A549 (cell line): ENCODE measurements around the gene NDUFB4. TPM values are rescaled to one million over a fixed set of nuclear protein-coding genes. Genes with fewer than 3 reads are reported as not detected.

Experiments used
- ATAC-seq, 2 experiments: fragments of 200-7000 bp in 1 of 2; fragments of >200 bp in 1 of 2; cut with Nextera tagmentation in 1 of 2; cut with Tn5 transposase in 1 of 2; 3 replicates each; pipeline versions ENCODE4 v1.8.0 to v1.9.1; 2018 to 2020; ENCODE audit warnings: mild to moderate bottlenecking in 1 of 2, moderate library complexity in 1 of 2
- CTCF ChIA-PET: fragments of 300-600 bp; sonication (Branson Sonifier 250); formaldehyde crosslinking; extraction: SDS; loops from one replicate; lab custom pipeline; 2021; ENCODE audit warnings: antibody characterized with exemption, inconsistent platforms; lab: Yijun Ruan, JAX
- POLR2A ChIA-PET: fragments of 350-600 bp; formaldehyde crosslinking; extraction: SDS; loops from one replicate; lab custom pipeline; 2021; ENCODE audit warnings: antibody characterized with exemption, inconsistent platforms; lab: Yijun Ruan, JAX
- DNase-seq, 2 experiments: peaks; one replicate each; pipeline versions ENCODE4 v3.0.0 to v3.0.0-alpha.2; 2011 to 2016; ENCODE audit warnings: low read depth in 1 of 2, low spot score in 1 of 2
- FAIRE-seq: peaks from 2 replicates; lab custom pipeline; 2011; peaks lifted over from hg19 to GRCh38; lab: Jason Lieb, UNC
- H3K27ac ChIP-seq, 2 experiments: fragments of >200 bp; sonication (Bioruptor Twin); formaldehyde crosslinking; 3 replicates each; pipeline ENCODE4 v1.5.1; 2016 to 2017
- H3K4me1 ChIP-seq: fragments of >200 bp; sonication (Bioruptor Twin); formaldehyde crosslinking; 3 replicates; pipeline ENCODE4 v1.6.1; 2016
- H3K4me2 ChIP-seq: fragments of >200 bp; sonication (Bioruptor Twin); formaldehyde crosslinking; 3 replicates; pipeline ENCODE4 v1.6.1; 2016
- H3K4me3 ChIP-seq: fragments of >200 bp; sonication (Bioruptor Twin); formaldehyde crosslinking; 3 replicates; pipeline ENCODE4 v1.5.1; 2016
- H3K9me3 ChIP-seq: fragments of >200 bp; sonication (Bioruptor Twin); formaldehyde crosslinking; 3 replicates; pipeline ENCODE4 v1.6.1; 2016
- BHLHE40 ChIP-seq: IDR thresholded peaks from 2 replicates; pipeline ENCODE4 v1.6.1; 2012; ENCODE audit warnings: low read depth, low read length, inconsistent platforms
- CBX2 ChIP-seq: fragments of 200-600 bp; sonication (generic); IDR thresholded peaks from 2 replicates; pipeline ENCODE4 v1.6.1; 2016; ENCODE audit warnings: low read depth, mild to moderate bottlenecking, borderline replicate concordance
- CHD2 ChIP-seq: fragments of 150-350 bp; IDR thresholded peaks from 2 replicates; pipeline ENCODE4 v1.6.1; 2014; ENCODE audit warnings: low read length; ENCODE audit not compliant: partially characterized antibody
- CHD4 ChIP-seq: fragments of 200-600 bp; sonication (generic); IDR thresholded peaks from 2 replicates; pipeline ENCODE4 v1.6.1; 2016; ENCODE audit warnings: antibody characterized with exemption, mild to moderate bottlenecking, borderline replicate concordance
- EHF ChIP-seq: fragments of 250-450 bp; sonication (Bioruptor Pico); IDR thresholded peaks from 2 replicates; pipeline ENCODE4 v1.5.0; 2020; ENCODE audit warnings: mild to moderate bottlenecking
- EHMT2 ChIP-seq: fragments of 200-600 bp; sonication (generic); IDR thresholded peaks from 2 replicates; pipeline ENCODE4 v1.6.1; 2016; ENCODE audit warnings: antibody characterized with exemption, low read depth, mild to moderate bottlenecking, moderate library complexity
- EP300 ChIP-seq, 2 experiments: fragments of >200 bp; sonication (Bioruptor Twin); formaldehyde crosslinking; IDR thresholded peaks; 2 replicates in 1 of 2; 3 replicates in 1 of 2; pipeline ENCODE4 v1.6.1; 2016 to 2017
- FOSB ChIP-seq: fragments of 250-450 bp; sonication (Bioruptor Pico); IDR thresholded peaks from 2 replicates; pipeline ENCODE4 v1.5.0; 2020; ENCODE audit warnings: mild to moderate bottlenecking, moderate library complexity
- FOXS1 ChIP-seq: fragments of 250-450 bp; sonication (Bioruptor Pico); IDR thresholded peaks from 2 replicates; pipeline ENCODE4 v1.5.0; 2020; ENCODE audit warnings: mild to moderate bottlenecking, moderate library complexity
- GATA3 ChIP-seq: IDR thresholded peaks from 2 replicates; pipeline ENCODE4 v1.6.1; 2012; ENCODE audit warnings: borderline replicate concordance
- HOXB5 ChIP-seq: fragments of 250-450 bp; sonication (Bioruptor Pico); IDR thresholded peaks from 2 replicates; pipeline ENCODE4 v1.5.0; 2020; ENCODE audit warnings: mild to moderate bottlenecking, moderate library complexity
- JUN ChIP-seq, 2 experiments: fragments of >200 bp; sonication (Bioruptor Twin); formaldehyde crosslinking; IDR thresholded peaks; 2 replicates in 1 of 2; 3 replicates in 1 of 2; pipeline ENCODE4 v1.6.1; 2016 to 2017
- MYC ChIP-seq: IDR thresholded peaks from 2 replicates; pipeline ENCODE4 v1.6.1; 2012; ENCODE audit warnings: mild to moderate bottlenecking, inconsistent platforms, low read length, improper control_type of control experiment, borderline replicate concordance
- PHF8 ChIP-seq: fragments of 200-600 bp; sonication (generic); IDR thresholded peaks from 2 replicates; pipeline ENCODE4 v1.6.1; 2016; ENCODE audit warnings: low read depth, mild to moderate bottlenecking, antibody characterized with exemption, moderate library complexity, borderline replicate concordance
- POLR2AphosphoS2 ChIP-seq: conservative IDR thresholded peaks from 2 replicates; pipeline ENCODE4 v1.6.1; 2012; ENCODE audit warnings: low read length, improper control_type of control experiment, inconsistent platforms
- RAD21 ChIP-seq, 2 experiments: fragments of >200 bp in 1 of 2; sonication (Bioruptor Twin) in 1 of 2; formaldehyde crosslinking in 1 of 2; IDR thresholded peaks in 1 of 2; conservative IDR thresholded peaks in 1 of 2; 2 replicates in 1 of 2; 3 replicates in 1 of 2; pipeline ENCODE4 v1.6.1; 2012 to 2018; ENCODE audit warnings: inconsistent platforms in 1 of 2
- TFCP2L1 ChIP-seq: fragments of 250-450 bp; sonication (Bioruptor Pico); IDR thresholded peaks from 2 replicates; pipeline ENCODE4 v1.5.0; 2021; ENCODE audit warnings: mild to moderate bottlenecking
- TP53 ChIP-seq: fragments of 250-450 bp; sonication (Bioruptor Pico); IDR thresholded peaks from 2 replicates; pipeline ENCODE4 v1.5.0; 2021; ENCODE audit warnings: mild to moderate bottlenecking, moderate library complexity
- WGBS: methylation state at CpG from one replicate; pipeline ENCODE4 v1.1.6; 2017; ENCODE audit errors: missing lambda C conversion rate; 5-methylcytosine and 5-hydroxymethylcytosine counted together
- polyA plus RNA-seq, 4 experiments: library from polyadenylated mRNA; depleted of rRNA in 3 of 4; stranded (reverse); fragments of >200 nt; fragmentation: RNase III in 1 of 4; extraction: RNeasy Plus Mini Kit Qiagen cat#74134 plus additional on column Dnase treatment in 1 of 4; gene quantifications; 2 replicates in 3 of 4; 3 replicates in 1 of 4; pipeline ENCODE4 v1.2.3, GENCODE V29; 2011 to 2017
- TF ChIP-seq, protein P1 (sequence below): fragments of 250-450 bp; sonication (Bioruptor Pico); IDR thresholded peaks from 2 replicates; pipeline ENCODE4 v1.5.0; 2021; ENCODE audit warnings: mild to moderate bottlenecking, moderate library complexity, borderline replicate concordance
- TF ChIP-seq, protein P2 (sequence below): fragments of >200 bp; sonication (Bioruptor Twin); formaldehyde crosslinking; IDR thresholded peaks from 3 replicates; pipeline ENCODE4 v1.5.1; 2016
- TF ChIP-seq, protein P3 (sequence below): IDR thresholded peaks from 2 replicates; pipeline ENCODE4 v1.6.1; 2012; ENCODE audit warnings: low read depth, borderline replicate concordance
- TF ChIP-seq, protein P4 (sequence below): IDR thresholded peaks from 2 replicates; pipeline ENCODE4 v1.6.1; 2012
- TF ChIP-seq, protein P5 (sequence below): fragments of >200 bp; sonication (Bioruptor Twin); formaldehyde crosslinking; IDR thresholded peaks from 2 replicates; pipeline ENCODE4 v1.6.1; 2016
- TF ChIP-seq, protein P6 (sequence below): IDR thresholded peaks from 2 replicates; pipeline ENCODE4 v1.6.1; 2012

NDUFB4 gene
- polyA plus RNA-seq, 2 of the 4 experiments (the other 2 are of a cell fraction) = 239 to 686 TPM

DNA sequence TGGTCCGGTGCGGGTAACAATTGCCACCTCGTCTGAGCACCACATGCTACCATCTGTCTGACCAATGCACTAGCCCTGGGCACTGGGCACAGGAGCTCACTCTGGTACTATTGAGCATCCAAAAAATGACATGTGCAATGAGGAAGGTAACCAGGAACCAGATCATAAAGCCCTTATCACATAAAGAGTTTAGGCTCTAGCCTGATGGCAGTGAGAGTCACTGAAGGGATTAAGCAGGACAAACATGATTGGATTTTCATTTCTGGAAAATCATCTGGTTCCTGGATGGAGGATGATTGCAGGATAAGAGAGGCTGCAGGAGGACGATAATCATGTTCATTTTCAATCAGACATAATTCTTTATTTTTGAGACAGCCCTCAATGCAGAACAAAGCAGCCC lies 12.4 kb downstream of the NDUFB4 start:
- no peak overlapping the region for H3K4me2 ChIP-seq
- CTCF ChIA-PET = no interaction called here
- TF ChIP-seq RAD21 (conservative IDR thresholded peaks at IDR 0.05 in 1 of 2, IDR thresholded peaks at IDR 0.05 in 1 of 2) (no peak), POLR2AphosphoS2 (no peak), EHMT2 (no peak), BHLHE40 (no peak)
- TF ChIP-seq, all 56 proteins: peak for 0
- 66% methylated on average over 4 of the region's 4 CpGs for WGBS
- POLR2A ChIA-PET = no interaction called here
- no peaks in the 10 kb centered on the region for H3K4me1 ChIP-seq
- DNase-seq (no peak), FAIRE-seq (no peak), ATAC-seq (no peak)
- H3K4me3 ChIP-seq = no peak overlapping the region
- H3K27ac ChIP-seq = no peak overlapping the region
- no peaks in the 10 kb centered on the region for H3K9me3 ChIP-seq

DNA sequence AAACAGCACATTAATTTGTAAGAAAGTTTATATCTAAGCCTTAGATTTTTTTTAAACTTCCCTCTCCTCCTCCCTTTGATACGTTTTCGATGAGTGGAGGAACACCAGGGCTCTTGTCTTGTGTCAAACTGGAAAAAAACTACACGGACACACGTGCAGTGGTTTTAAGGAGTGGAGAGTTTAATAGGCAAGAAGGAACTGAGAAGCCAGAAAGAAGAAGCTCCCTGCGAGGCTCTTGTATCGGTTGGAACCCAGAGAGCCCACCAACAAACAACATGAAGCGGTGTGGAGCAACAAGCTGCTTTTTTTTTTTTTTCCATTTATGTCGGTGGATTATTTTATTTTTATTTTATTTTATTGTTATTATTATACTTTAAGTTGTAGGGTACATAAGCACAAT lies 18.6 kb downstream of the NDUFB4 start:
- FAIRE-seq (no peak), DNase-seq (no peak), ATAC-seq (no peak)
- Histone ChIP-seq H3K27ac (no peak overlapping the region), H3K4me1 (no peaks in the 10 kb centered on the region), H3K4me3 (no peak overlapping the region), H3K4me2 (no peak overlapping the region), H3K9me3 (no peaks in the 10 kb centered on the region)
- TF ChIP-seq, protein P1, sequence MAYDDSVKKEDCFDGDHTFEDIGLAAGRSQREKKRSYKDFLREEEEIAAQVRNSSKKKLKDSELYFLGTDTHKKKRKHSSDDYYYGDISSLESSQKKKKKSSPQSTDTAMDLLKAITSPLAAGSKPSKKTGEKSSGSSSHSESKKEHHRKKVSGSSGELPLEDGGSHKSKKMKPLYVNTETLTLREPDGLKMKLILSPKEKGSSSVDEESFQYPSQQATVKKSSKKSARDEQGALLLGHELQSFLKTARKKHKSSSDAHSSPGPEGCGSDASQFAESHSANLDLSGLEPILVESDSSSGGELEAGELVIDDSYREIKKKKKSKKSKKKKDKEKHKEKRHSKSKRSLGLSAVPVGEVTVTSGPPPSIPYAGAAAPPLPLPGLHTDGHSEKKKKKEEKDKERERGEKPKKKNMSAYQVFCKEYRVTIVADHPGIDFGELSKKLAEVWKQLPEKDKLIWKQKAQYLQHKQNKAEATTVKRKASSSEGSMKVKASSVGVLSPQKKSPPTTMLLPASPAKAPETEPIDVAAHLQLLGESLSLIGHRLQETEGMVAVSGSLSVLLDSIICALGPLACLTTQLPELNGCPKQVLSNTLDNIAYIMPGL (CRISPR knock-in tag) = no peak
- no peak for TF ChIP-seq CHD2
- no peak for TF ChIP-seq EHMT2
- TF ChIP-seq, protein P2, sequence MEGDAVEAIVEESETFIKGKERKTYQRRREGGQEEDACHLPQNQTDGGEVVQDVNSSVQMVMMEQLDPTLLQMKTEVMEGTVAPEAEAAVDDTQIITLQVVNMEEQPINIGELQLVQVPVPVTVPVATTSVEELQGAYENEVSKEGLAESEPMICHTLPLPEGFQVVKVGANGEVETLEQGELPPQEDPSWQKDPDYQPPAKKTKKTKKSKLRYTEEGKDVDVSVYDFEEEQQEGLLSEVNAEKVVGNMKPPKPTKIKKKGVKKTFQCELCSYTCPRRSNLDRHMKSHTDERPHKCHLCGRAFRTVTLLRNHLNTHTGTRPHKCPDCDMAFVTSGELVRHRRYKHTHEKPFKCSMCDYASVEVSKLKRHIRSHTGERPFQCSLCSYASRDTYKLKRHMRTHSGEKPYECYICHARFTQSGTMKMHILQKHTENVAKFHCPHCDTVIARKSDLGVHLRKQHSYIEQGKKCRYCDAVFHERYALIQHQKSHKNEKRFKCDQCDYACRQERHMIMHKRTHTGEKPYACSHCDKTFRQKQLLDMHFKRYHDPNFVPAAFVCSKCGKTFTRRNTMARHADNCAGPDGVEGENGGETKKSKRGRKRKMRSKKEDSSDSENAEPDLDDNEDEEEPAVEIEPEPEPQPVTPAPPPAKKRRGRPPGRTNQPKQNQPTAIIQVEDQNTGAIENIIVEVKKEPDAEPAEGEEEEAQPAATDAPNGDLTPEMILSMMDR = no peak
- no peak for TF ChIP-seq FOSB (CRISPR knock-in tag)
- TF ChIP-seq EHF = no peak
- no peak for TF ChIP-seq FOXS1 (CRISPR knock-in tag)
- TF ChIP-seq TFCP2L1 (CRISPR knock-in tag) = no peak
- TF ChIP-seq CHD4 = no peak
- TF ChIP-seq, protein P3, sequence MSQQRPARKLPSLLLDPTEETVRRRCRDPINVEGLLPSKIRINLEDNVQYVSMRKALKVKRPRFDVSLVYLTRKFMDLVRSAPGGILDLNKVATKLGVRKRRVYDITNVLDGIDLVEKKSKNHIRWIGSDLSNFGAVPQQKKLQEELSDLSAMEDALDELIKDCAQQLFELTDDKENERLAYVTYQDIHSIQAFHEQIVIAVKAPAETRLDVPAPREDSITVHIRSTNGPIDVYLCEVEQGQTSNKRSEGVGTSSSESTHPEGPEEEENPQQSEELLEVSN = no peak
- TF ChIP-seq, protein P4, sequence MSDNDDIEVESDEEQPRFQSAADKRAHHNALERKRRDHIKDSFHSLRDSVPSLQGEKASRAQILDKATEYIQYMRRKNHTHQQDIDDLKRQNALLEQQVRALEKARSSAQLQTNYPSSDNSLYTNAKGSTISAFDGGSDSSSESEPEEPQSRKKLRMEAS = no peak
- TF ChIP-seq CBX2 = no peak
- TF ChIP-seq MYC = no peak
- TF ChIP-seq PHF8 = no peak
- WGBS = 66% methylated on average over 8 of the region's 8 CpGs
- CTCF ChIA-PET = interaction anchor here (1.1 to 2.3 kb wide), 4 partner anchors 8 to 722 kb away, joined by 3 to 15 read pairs (median 5); no protein-coding TSS in a partner anchor
- POLR2A ChIA-PET = no interaction called here

DNA sequence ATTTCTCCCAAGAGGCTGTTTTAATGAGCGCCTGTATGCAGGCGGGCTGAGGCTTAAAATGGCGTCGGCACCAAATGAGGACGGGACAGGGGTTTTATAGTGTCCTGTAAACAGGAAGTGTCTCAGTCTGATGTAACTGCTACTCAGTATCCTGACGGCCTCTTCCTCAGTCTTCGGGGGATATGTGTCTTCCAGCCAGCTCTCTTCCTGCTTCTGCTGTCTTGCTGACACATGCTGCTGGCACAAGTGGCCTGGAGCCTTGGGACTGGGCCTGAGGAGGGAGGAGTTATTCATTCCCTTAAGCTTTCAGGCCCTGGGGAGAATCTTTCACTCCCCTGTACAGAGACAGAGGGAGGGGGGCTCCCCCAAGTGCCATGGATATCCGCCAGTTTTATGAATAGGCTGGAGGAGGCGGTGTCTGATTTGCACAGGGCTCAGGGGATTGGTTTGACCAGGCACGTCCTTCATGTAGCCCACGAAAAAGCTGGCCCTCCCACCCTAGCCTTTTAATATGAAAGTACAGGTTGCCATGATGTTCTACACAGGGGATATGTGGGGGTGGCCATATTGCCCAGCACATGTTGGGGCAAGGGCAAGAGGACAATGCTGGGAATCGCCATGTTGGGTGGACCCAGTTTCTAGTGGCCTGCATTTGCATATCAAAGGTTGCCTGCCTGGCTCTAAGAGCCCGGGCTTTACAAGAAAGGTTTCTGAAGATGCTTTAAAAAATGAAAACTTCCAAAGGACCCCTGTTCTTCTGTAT lies 19.9 kb downstream of the NDUFB4 start:
- no peaks in the 10 kb centered on the region for H3K4me1 ChIP-seq
- no peak overlapping the region for H3K4me3 ChIP-seq
- FAIRE-seq (no peak), DNase-seq (no peak), ATAC-seq (no peak)
- no peak overlapping the region for H3K4me2 ChIP-seq
- ChIA-PET CTCF (no interaction called here), POLR2A (no interaction called here)
- TF ChIP-seq CBX2 = no peak
- TF ChIP-seq, protein P5, sequence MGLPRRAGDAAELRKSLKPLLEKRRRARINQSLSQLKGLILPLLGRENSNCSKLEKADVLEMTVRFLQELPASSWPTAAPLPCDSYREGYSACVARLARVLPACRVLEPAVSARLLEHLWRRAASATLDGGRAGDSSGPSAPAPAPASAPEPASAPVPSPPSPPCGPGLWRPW = no peak
- TF ChIP-seq TP53 (CRISPR knock-in tag) = no peak
- TF ChIP-seq MYC = no peak
- TF ChIP-seq PHF8 = no peak
- no peak for TF ChIP-seq GATA3
- TF ChIP-seq, protein P6, sequence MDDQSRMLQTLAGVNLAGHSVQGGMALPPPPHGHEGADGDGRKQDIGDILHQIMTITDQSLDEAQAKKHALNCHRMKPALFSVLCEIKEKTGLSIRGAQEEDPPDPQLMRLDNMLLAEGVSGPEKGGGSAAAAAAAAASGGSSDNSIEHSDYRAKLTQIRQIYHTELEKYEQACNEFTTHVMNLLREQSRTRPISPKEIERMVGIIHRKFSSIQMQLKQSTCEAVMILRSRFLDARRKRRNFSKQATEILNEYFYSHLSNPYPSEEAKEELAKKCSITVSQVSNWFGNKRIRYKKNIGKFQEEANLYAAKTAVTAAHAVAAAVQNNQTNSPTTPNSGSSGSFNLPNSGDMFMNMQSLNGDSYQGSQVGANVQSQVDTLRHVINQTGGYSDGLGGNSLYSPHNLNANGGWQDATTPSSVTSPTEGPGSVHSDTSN = no peak
- TF ChIP-seq, protein P3 = no peak
- TF ChIP-seq FOXS1 (CRISPR knock-in tag) = no peak
- no peak for TF ChIP-seq JUN (IDR thresholded peaks at IDR 0.05)
- TF ChIP-seq EP300 (IDR thresholded peaks at IDR 0.05) = no peak
- TF ChIP-seq HOXB5 (CRISPR knock-in tag) = no peak
- no peak for TF ChIP-seq CHD2
- H3K27ac ChIP-seq = no peak overlapping the region
- 82% methylated on average over 13 of the region's 13 CpGs for WGBS
- no peaks in the 10 kb centered on the region for H3K9me3 ChIP-seq
